ENCODE measurements around the gene SMIM45.

The SMIM45 gene

DNA sequence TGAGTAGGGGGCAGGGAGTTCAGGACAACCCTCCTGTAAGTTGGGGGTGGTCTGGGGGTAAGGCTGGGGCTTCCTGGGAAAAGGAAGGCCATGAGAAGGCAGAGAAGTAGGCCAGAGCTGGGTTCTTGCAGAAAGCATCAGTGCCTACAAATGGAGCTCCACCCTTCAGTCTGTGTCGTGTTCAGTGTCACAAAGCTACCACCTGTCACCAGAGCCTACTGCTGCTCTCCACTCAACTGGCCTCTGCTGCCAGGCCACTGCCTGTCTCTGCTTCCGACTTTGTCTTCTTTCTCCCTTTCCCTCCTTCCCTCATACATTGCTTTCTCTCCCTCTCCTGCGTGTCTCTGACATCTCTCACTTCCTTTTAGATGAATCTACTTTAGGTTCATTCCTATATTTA, 43.3 kb downstream of the SMIM45 start:
- no peak for TF ChIP-seq CTCF (conservative IDR thresholded peaks at IDR 0.05)
- H3K36me3 Mint-ChIP-seq, result peaks cover 7% of the 10 kb centered on the region
- H3K4me1 Mint-ChIP-seq (ENCODE audit: unreplicated experiment), result no peaks in the 10 kb centered on the region

DNA sequence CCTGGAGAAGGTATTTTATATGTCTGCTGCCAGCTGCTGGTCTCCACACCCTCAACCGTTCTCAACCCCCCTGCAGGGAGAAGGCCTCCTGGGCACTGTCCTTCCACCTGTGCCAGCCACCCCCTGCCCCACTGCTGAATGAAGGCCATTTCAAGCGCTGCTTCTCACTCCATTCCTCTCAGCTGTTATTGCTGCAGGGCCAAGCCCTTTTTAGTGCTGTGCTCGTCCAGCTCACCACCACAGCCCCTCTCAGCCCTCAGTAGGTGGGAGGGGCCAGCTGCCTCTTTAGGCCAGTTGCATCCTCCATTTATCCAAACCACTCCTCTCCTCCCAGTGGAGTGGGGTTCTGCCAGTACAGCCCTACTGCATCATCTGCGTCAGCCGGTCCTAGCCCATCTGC, 44.9 kb downstream of the SMIM45 start:
- no peak for DNase-seq (ENCODE audit: extremely low spot score, unreplicated experiment)
- TF ChIP-seq CTCF (conservative IDR thresholded peaks at IDR 0.05), result no peak
- no peaks in the 10 kb centered on the region for H3K4me1 Mint-ChIP-seq (ENCODE audit: unreplicated experiment)
- H3K27me3 Mint-ChIP-seq, result peaks cover 9% of the 10 kb centered on the region
- H3K36me3 Mint-ChIP-seq, result peaks cover 7% of the 10 kb centered on the region
- no peak overlapping the region for H3K27ac Mint-ChIP-seq
- H3K9me3 Mint-ChIP-seq, result peaks cover 4% of the 10 kb centered on the region
- H3K4me3 Mint-ChIP-seq, result no peak overlapping the region

More for the DNA sequence above, 43.3 kb downstream of the SMIM45 start:
- peaks cover 4% of the 10 kb centered on the region for H3K9me3 Mint-ChIP-seq
- H3K27me3 Mint-ChIP-seq, result peaks cover 3% of the 10 kb centered on the region
- no peak overlapping the region for H3K4me3 Mint-ChIP-seq
- no peak for DNase-seq (ENCODE audit: extremely low spot score, unreplicated experiment)
- H3K27ac Mint-ChIP-seq, result no peak overlapping the region

GRCh38 chr22:41998361-41999261, 46.7 kb downstream of the SMIM45 start, which contains the start of gene WBP2NL:
TSS of gene WBP2NL (plus strand) at chr22:41998788. CDS start at chr22:41998819, 31 bp downstream.
- Mint-ChIP-seq H3K27ac (no peak within 1 kb of the TSS), H3K27me3 (peaks cover 16% of the 10 kb centered on the region), H3K9me3 (peaks cover 4% of the 10 kb centered on the region), H3K36me3 (peaks cover 7% of the 10 kb centered on the region), H3K4me1 (ENCODE audit: unreplicated experiment) (no peaks in the 10 kb centered on the region), H3K4me3 (no peak within 1 kb of the TSS)
- DNase-seq (ENCODE audit: extremely low spot score, unreplicated experiment), result no peak
- TF ChIP-seq CTCF (conservative IDR thresholded peaks at IDR 0.05), result no peak

- TF ChIP-seq CTCF (conservative IDR thresholded peaks at IDR 0.05), result no peak
- H3K4me3 Mint-ChIP-seq, result no peak overlapping the region
- peak; percentile 52 for DNase-seq (ENCODE audit: extremely low spot score, unreplicated experiment)
- no peak overlapping the region for H3K27ac Mint-ChIP-seq
- peaks cover 19% of the 10 kb centered on the region for H3K27me3 Mint-ChIP-seq
- H3K9me3 Mint-ChIP-seq, result peaks cover 4% of the 10 kb centered on the region
- peaks cover 7% of the 10 kb centered on the region for H3K36me3 Mint-ChIP-seq
- no peaks in the 10 kb centered on the region for H3K4me1 Mint-ChIP-seq (ENCODE audit: unreplicated experiment)
Observed at GRCh38 chr22:42000466-42000865, 48.5 kb downstream of the SMIM45 start.

DNA sequence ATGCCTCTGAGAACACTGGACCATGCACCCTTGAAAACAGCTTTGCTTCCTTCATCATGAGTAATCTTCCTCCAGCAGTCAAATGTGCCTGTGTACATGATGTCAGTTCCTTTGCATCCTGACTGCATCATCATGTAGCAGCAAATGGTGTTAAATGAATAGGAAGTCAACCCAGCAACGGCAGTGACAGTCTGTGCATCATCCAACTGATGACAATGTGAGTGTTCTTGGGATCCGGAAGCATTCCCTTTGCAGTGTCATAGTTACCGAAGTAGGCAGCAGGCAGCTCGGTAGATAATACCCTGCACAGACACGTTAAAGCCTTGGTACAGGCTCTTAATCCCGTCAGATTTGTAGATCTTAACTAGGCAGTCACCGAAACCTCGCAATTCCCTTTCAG, 49.2 kb downstream of the SMIM45 start:
- DNase-seq (ENCODE audit: extremely low spot score, unreplicated experiment), result no peak
- Mint-ChIP-seq H3K4me3 (no peak overlapping the region), H3K36me3 (peaks cover 7% of the 10 kb centered on the region), H3K27me3 (peaks cover 19% of the 10 kb centered on the region), H3K4me1 (ENCODE audit: unreplicated experiment) (no peaks in the 10 kb centered on the region), H3K9me3 (peaks cover 4% of the 10 kb centered on the region), H3K27ac (no peak overlapping the region)
- TF ChIP-seq CTCF (conservative IDR thresholded peaks at IDR 0.05), result no peak

Measured in type B pancreatic cell (in vitro differentiated cells).